GM19468 (cell line): ENCODE data around the gene SIPA1L3.

Experiments used
- ATAC-seq: cut with Tn5 transposase; IDR thresholded peaks from one replicate; pipeline ENCODE4 v1.9.1; 2021; ENCODE audit warnings: mild to moderate bottlenecking, moderate library complexity, moderate number of reproducible peaks; ENCODE audit not compliant: unreplicated experiment; ENCODE audit errors: extremely low read depth

Gene SIPA1L3

DNA sequence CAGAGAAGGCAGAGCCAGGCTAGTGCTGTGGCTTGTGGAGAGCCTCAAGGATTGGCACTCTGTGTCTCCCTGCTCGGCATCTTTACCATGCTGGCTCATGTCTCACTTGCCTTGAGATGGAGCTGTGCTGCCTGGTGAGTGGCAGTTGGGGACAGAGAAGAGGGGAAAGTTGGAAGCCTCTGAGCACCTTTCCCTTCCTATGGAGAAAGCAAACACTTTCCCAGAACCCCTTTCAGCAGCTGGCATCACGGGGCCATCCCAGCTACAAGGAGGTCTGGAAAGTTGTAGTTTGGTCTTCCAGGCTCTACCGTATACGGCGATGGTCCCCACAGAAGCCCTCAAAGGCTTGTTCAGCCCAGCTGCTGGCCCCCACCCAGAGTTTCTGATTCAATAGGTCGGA lies 258.3 kb downstream of the SIPA1L3 start:
- ATAC-seq, result no peak

- no peak for ATAC-seq
These were observed 261.6 kb downstream of the SIPA1L3 start for GRCh38 chr19:38168637-38169036.

- ATAC-seq, result no peak
These were observed 263.3 kb downstream of the SIPA1L3 start for GRCh38 chr19:38170334-38170733.

DNA sequence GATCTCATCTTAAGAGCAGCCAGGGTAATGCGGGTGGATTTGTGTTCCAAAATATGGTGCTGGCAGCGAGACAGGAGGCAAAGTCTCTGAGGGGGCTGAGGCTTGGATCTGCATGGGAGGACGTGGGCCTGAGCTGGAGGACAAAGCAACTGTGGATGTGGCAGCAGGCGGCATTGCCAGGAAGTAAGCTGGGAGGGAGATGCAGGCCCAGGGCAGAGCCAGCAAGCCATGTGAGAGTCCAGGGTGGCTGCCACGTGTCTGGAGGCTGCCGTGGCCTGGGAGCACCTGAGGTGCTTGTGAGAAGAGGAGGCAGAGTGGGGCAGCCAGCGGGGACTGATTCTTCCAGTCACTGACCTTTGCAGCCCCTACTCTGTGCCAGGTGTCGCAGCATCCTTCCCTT lies 265.0 kb downstream of the SIPA1L3 start:
- no peak for ATAC-seq

DNA sequence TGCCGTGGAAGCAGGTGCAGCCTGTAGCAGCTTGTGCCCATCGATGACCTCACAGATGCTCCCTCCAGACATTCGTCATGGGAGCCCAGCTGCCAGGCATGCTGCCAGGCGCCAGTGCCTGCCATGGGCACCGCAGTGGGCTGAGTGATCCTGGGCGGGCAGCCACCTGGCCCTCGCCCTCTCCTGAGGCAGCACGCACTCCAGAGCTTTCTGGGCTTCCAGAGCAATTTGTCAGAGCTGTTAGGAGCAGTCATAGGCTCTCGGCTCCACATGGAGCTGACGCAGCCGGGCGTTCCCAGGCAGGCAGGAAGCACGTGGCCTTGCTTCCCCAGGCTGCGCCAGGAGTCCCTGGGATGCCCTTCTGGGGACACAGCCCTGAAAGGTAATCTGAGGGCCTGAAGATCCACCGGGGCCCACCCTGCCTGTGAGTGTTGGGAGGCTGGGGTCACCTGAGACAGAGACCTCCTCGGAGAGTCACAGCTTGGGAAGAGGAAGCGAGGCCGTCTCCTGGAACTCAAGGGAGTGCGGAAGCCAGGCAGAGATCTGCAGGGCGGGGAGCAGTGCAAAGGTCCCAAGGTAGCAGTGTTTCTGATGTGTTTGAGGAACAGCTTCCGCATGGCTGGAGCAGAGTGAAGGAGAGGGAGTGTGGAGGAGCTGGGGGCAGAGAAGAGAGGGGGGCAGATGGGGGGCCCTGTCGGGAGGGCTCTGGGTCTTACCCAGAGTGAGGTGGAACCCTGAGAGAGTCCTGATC lies 266.5 kb downstream of the SIPA1L3 start:
- no peak for ATAC-seq

- ATAC-seq, result no peak
These were observed 268.4 kb downstream of the SIPA1L3 start for GRCh38 chr19:38175422-38175821.

DNA sequence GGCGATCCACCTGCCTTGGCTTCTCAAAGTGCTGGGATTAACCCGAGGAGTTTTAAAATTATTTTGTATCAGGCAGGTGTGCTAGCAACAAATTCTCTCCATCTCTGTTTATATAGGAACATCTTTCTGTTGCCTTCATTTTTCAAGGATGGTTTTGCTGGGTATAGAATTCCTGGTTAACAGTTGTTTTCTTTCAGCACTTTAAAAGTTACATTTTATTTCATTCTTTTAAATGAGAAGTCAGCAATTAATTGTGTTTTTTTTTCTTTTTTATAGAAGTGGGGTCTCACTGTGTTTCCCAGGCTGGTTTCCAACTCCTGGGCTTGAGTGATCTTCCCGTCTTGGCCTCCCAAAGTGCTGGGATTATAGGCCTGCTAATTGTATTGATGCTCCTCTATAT lies 273.1 kb downstream of the SIPA1L3 start:
- no peak for ATAC-seq

DNA sequence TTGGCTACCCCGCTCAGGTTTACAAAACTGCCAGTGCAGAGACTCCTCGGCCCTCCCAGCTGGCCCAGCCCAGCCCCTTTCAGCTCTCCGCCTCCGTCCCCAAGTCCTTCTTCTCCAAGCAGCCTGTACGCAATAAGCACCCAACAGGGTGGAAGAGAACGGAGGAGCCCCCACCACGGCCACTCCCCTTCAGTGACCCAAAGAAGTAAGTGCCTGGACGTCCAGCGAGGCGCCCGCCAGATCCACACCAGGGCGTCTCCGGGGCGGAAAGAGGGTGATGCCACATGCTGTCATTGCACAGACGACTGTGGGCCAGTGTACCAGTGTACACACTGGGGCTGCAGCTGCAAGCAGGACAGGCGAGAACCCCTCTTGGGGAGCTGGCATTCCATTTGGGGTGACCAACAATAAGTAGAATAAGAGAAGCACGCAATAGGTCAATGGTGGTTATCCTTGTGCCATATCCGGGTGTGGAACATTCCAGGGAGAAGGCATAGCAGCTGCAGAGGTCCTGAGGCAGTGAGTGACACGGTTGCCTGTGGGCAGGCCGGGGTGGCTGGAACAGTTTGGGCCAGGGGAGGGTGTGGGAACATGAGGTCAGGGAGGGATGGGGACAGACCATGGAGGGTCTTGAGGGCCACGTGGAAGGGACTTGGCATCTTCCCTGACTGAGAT lies 275.7 kb downstream of the SIPA1L3 start:
- ATAC-seq, result no peak

- ATAC-seq, result no peak
These were observed 276.4 kb downstream of the SIPA1L3 start for GRCh38 chr19:38183251-38183897.

GRCh38 chr19:38184815-38185214 lies 277.8 kb downstream of the SIPA1L3 start:
- no peak for ATAC-seq

DNA sequence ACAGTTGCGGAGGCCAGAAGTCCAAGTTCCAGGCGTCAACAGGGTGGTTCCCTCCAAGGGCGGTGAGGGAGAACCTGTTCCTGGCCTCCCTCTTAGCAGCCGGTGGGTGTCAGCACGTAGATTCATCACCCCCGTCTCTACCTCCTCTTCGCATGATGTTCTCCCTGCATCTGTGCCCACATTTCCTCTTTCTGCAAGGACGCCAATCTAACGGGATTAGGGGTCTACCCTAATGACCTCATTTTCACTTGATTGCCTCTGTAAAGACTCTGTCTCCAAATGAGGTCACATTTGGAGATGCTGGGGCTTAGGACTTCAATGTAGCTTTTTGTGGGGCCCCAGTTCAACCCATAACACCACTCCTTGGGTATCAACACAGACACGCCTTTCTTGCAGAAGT lies 278.6 kb downstream of the SIPA1L3 start:
- no peak for ATAC-seq

DNA sequence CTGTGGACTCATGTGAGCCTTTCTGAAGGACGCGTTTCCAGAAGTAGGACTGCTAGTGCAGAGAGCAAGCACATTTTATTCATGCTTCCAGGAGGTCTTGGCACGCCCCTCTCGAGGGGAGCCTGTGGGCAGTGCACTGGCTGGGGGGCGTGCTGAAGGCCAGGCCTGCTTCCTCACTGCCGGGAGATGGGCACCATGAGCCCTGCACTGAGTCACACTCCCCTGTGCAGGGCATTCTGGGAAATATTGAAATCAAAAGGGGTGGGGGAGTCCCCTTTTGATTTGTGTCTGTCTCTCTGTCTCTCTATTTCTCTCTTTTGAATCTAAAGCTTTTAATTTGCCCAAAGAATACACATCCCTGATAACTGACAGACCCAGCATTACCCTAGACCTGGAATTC lies 283.1 kb downstream of the SIPA1L3 start:
- no peak for ATAC-seq

DNA sequence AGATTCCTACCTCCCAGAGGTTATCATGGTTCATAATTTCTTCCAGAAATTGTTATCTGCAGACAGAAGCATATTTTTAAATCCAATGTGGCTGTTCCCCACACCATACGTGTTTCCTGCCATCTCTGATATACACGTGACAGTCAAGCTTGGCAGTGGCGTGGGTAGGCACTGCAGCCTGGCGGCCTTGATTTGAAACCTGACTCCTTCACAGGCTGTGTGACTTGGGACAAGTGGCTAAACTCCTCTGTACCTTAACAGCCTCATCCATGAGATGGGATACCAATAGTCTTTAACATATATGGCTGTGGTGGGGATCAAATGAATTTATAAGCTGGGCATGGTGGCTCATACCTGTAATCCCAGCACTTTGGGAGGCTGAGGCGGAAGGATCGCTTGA lies 283.8 kb downstream of the SIPA1L3 start:
- ATAC-seq, result no peak

DNA sequence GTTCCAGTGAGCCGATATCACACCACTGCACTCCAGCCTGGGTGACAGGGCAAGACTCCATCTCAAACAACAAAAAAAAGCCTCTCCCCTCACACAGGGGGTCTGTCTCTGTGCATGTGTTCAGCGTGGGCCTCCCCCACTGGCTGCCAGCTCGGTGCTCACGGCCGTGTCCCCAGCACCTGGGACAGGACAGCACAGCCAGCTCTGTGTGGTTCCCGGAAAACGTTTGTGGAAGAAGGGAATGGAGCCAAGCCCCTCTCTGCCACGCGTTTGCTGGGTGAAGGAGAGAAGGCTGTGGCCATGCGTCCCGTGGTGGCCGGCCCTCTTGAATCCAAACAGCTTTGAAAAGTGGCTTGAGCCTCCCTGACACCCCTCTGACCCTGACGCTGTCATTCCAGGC lies 284.7 kb downstream of the SIPA1L3 start:
- ATAC-seq, result no peak

GRCh38 chr19:38193445-38193844 lies 286.4 kb downstream of the SIPA1L3 start:
- ATAC-seq, result no peak

GRCh38 chr19:38194061-38194701 lies 287.2 kb downstream of the SIPA1L3 start:
- ATAC-seq, result no peak

GRCh38 chr19:38195237-38195636 lies 288.2 kb downstream of the SIPA1L3 start:
- no peak for ATAC-seq

- no peak for ATAC-seq
These were observed 289.3 kb downstream of the SIPA1L3 start for GRCh38 chr19:38196245-38196837.

GRCh38 chr19:38196948-38197656 lies 290.1 kb downstream of the SIPA1L3 start:
- no peak for ATAC-seq
